NCI-H187 (cell line): ENCODE data around the gene SCN7A.
A peak's percentile ranks its signal among the peaks of the same experiment; 100 is the strongest.

ENCODE experiments used
- DNase-seq, 2 experiments: peaks; one replicate each; lab custom pipeline; 2025; lab: John Stamatoyannopoulos, UW

Gene SCN7A

DNA sequence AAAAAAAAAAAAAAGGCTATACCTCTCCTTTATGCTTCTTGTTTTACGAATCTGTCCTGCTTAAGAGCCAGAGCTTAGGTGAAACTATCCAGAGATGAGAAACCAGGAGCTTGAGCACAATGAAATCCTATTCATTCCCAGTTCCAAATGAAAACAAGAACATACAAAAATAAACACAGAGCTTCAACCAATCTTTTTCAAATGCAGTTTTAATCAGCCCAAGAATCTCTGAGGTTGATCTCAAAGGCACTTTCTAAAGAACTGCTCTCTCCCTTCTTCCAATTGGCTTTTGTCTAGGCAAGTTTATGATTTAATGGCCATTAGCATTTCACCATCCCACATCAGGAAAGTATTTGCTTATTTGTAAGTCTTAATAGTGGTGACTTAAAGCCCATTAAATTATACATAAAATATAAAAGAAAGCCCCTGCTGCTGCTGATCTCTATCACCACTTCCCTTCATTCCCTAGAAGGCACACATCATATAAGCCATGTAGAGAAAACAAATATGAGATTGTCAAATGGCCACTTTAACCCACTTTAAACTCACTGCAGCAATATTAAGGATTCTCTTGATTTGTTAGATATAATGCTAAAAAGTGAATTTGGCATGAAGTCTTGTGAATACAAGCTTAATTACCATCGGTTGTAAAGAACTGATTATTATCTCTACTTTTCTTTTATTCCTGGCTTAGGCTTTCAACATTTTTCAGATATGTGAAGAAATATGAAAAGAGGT lies 89.0 kb downstream of the SCN7A start:
- no peak for DNase-seq

DNA sequence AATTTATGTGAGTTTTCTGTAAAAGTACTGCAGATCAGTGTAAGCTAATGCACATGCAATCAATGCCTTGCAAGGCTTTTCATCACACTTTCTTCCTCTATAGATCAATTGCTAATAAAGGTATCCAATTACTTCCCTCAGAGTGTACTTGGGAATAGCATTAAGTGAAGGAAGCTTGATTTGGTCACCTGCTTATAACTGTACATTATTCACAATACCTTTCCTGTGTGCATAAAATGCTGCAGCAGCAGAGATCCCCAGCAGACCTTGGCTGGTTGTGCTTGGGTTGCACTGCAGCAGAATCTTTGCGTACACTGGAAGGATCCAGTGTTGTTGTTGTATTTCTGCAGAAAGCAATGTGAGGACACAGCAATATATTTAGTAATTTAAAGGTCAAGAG lies 99.8 kb downstream of the SCN7A start:
- DNase-seq: no peak

DNA sequence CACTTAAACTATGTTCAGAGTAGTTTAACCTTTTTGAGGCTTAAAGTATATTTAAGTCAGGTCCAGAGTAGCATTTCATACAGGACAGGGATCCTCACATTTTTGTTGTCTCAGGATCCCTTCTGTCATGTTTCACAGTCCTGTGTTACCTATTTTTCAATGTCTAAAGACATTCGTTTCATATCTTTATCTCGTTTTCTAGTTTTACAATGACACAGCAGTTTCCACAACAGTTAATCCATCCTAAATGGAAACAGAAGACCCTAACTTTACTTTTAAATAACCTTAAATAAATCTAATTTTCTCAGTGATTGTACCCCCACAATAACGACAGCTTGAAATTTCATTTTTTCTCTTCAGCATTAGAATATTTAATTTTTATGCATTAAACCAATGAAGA lies 101.0 kb downstream of the SCN7A start:
- no peak for DNase-seq

DNA sequence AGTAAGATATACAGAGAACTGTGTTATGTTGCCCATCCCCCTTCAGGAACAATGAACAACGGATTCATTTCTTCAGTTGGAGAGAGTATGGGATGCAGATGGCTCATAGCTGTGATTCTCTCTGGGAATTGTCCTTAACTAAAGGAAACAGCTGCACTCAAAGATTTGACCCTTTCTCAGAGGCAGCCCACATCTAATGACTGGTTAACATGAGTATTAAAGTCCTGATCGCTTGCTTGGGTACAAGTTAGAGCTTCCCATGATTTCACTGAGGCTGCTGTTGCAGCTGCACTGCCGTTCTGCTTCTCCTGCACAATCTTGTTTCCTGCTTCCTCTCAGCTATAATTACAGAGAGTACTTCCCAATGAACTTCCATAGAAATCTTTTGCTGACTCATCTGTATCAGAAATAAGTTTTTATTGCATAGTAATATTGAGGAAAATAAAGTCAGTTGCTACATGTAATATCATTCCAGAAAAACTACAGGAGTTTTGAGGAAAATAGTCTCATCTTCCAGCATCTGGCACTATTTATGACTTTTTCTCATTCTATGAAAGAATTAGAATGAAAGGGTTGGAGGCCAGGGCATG lies 105.5 kb downstream of the SCN7A start:
- no peak for DNase-seq

DNA sequence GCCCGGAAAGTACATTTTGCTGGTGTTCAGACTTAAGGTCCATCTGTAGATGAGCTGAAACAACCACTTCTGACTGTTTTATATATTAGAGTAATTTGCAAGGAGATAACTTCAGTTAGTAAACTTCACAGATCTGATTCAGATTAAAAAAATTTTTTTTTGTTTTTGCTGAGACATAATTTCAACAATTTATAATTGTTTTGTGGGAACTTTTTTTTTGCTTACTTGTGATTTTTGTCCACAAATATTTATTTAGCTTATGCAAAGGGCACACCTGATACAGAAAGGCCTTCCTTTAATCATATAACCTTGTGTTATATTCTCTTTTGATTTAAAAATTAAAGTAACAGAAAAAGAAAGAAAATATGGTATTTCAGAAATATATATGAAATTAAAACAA lies 108.7 kb downstream of the SCN7A start:
- no peak for DNase-seq

DNA sequence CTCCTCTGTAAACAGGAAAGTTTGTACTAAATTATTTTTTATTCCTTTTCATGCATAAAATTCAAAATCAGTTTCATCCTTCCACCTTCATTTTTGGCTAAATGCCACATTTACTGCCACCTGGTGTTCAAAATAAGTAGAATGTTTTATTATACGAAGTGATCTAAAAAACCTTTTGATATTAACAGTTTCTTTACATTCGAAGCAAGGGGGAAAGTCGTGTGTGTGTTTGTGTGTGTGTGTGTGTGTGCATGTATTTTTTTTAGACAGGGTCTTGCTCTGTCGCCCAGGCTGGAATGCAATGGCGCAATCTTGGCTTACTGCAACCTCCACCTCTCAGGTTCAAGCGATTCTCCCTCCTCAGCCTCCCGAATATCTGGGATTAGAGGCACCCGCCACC lies 109.3 kb downstream of the SCN7A start:
- no peak for DNase-seq

DNA sequence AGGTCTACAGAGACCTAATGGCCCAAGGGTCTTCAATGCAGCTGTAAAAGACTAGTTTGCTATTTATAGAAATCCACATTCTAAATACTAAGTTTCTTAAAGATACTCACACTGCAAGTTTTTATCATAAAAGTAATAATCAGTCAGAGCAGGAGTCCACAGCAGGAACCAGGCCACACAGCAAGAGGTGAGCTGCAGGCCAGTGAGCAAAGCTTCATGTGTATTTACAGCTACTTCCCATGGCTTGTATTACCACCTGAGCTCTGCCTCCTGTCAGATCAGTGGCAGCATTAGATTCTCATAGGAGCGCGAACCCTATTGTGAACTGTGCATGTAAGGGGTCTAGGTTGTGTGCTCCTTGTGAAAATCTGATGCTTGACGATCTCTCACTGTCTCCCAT lies 111.6 kb downstream of the SCN7A start:
- DNase-seq: no peak

DNA sequence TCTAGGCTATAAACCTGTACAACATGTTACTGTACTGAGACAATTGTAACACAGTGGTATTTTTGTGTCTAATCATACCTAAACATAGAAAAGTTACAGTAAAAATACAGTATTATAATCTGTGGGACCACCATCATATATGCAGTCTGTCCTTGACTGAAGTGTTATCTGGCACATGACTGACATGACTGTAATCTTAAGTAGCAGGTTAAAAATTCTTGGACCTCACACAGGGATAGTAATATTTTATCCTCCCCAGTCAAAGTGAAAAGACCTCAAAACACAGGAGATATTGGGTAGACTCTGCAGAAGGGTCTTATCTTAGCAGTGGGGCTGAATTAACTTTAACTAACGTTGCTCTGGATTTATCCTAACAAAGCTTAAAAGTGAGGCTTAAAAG lies 113.4 kb downstream of the SCN7A start:
- DNase-seq: no peak

DNA sequence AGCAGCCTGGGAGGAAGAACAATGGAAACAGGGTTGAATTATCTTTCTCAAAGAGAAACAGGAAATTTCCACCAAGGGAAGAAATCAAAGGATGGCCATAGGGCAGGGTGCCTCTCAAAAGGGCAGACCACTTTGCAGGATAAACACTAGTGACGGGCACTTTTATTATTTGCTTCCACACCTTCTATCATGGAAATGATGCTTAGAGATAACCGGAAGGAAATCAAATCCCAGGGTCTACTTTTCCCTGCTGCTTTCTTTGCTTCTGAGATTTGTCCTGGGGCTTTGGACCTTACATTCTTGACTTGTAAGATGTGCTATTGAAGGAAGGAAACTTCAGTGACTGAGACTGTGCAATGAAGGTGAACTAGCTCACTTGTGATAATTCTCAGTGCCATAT lies 117.2 kb downstream of the SCN7A start:
- DNase-seq: no peak

DNA sequence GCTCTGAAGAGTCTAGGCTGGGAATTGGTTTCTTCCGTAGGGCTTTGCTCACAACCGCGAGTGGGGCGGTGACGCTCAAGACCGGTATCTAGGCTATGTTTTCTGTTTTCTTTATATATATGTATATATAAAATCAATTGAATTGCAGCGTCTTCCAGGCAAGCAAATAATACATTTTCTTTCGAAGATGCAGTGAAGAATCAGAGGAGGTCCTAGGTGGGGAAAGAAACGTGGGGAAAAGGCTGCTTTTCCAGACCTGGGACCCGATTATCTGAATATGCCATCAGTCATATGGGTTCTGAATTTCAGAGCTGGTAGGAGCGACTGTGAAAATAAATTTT lies 117.6 kb downstream of the SCN7A start:
- no peak for DNase-seq

DNA sequence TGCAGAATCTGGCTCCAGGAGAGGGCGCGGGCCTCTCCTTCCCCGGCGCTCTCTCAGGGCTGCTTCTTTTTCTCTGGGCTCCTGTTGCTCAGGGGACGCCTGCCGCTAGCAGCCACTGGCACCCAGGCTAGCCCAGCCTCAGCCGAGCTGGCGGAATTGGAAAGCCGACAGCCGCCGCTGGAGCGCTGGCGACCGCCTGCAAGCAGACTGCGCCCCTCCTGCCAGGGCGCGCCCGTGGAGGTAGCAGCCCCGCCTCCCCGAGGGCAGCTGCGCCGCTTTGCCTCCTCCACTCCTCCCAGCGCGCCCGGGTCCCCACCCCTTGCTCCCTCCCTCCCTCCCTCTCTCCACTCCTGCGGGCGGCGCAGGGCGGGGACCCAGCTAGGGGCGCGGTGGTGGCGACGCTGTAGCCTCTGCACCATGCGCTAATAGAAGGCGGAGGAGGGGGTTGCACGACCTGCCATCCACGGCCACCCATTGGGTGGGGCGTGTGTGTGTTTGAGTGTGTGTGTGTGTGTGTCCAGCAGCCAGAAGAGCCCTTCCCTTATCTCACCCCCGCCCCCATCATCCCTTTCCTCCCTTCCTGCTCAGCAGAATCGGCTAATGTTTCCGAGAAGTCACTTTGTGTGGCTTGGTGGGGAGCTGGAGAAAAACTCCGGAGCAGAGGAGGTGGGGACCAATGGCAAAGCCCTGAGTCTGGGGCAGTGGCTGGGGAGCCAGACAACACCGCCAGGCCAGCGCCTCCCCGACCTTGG lies 118.1 kb downstream of the SCN7A start, which contains the start of gene SCN9A:
TSS of gene SCN9A (minus strand) at position 209 of the 752 bp plus-strand sequence. CDS start 64,188 bp downstream, outside the sequence.
- DNase-seq: peak; percentile 44 to 62

DNA sequence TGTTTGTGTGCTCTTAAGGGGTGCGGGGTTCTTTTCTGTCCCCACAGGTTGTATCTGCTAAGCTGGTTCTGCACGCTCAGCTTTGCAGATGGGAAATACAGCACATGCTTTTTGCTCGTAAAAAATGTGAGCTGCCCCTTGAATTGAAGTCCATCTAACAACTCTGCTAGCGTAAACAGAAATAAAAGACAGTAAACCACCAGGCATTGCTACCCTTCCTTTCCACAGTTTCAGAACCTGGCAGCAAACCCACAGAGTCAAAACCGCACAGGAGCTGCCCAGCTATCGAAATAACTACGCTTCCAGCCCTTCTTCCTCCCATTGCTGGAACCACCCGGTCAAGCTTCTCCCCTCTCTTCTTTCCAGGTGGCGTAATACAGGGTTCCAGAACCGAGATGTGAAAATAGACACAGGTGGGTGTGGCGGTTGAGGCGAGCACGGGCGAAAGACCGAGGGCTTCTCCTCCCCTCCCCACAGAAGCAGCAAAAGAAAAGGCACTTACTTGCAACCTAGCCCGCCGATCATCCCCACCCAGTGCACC lies 118.8 kb downstream of the SCN7A start:
- DNase-seq: peak in 1 of 2 experiments; percentile 44

DNA sequence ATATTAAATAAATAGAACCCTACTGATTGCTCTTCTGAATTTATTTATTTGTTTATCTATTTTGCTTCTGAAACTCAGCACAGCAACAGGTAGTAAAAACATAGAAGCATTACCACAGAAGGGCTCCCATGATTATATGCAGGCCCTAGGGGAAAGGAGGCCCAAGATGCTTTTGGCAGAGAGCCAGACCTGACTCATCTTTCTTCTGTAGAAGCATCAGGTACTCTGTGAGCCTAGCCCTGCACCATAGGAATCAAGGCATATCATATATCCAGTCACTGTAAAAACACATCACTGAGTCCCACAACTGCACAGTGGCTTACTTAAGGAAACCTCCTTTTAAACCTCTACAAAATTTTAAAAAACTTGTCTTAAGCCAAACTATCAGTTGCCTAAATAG lies 120.1 kb downstream of the SCN7A start:
- DNase-seq: peak; percentile 8 to 41

DNA sequence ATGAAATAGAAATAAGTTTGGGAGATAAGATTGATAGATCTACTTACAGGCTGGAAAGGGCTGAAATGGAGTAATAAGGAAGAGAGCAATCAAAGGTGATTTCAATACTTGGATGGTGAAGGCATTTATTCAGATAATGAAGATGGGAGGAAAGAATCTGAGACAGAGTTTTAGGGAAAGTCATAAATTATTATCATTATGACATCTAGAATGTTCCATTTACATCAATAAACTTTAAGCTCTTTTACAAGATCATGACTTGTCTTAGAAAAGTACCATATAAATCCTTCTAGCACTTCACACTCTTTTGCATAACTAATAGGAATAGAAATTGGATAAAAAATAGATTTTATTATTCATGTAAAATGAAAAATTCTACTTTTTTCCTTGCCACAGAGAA lies 120.5 kb downstream of the SCN7A start:
- no peak for DNase-seq

DNA sequence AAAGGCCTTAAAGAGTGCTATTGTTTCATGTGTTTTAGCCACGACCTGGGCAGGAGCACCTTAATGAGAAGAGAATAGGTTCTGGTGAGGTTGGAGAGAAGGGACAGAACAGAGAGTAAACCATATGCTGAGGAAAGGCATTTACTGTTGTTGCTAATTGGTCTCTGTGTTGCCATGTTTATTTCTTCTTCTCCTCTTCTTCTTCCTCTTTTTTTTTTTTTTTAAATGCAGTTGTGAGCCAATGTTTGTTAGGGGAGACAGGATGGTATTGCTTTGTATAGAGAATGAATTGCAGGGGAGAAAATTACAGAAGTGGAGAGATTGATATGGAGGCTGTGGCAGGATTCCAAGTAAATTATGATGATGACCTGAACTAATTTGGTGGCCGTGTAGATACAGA lies 120.9 kb downstream of the SCN7A start:
- DNase-seq: no peak

DNA sequence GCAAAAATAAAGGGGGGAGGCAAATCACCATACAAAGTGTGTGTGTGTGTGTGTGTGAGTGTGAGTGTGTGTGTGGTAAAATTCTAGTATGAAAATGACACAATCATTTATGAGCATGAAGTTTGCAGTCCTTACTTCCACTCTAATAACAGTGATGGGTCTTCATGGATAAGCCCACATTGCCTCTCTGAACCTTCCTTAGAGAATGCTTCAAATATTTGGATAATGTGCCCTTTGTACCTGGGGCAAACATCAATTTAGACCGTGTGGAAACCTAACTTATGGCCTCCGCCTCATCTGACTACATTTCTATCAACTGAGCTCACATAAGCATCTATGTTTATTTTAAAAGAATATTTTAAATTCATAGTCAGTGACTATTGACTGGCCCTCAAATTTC lies 122.0 kb downstream of the SCN7A start:
- no peak for DNase-seq

DNA sequence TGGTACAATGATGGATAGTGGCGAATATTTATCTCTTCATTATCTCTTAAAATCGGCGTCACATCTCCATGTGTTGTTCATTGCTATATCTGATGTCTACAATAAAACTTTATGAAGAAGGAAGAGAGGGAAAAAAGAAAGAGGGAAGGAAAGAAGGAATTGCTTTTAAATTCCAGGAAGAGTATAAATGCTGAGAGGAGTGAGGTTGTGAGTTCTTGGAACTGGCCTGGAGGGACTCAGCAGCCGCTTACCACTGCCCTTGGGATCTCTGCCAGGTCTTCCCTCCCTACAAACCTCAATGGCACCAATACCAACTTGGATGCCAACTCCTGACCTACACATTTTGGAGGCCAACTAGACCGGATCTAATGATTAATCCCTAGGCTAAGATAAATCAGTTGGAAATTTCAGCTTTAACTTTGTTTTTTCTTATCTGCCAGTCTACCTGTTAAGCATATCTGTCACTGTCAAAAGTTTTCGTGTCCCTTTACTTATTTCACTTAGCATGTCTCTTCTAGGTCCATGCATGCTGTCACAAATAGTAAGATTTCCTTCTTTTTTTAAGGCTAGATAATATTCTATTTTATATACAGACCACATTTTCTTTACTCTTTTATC lies 128.1 kb downstream of the SCN7A start:
- no peak for DNase-seq

DNA sequence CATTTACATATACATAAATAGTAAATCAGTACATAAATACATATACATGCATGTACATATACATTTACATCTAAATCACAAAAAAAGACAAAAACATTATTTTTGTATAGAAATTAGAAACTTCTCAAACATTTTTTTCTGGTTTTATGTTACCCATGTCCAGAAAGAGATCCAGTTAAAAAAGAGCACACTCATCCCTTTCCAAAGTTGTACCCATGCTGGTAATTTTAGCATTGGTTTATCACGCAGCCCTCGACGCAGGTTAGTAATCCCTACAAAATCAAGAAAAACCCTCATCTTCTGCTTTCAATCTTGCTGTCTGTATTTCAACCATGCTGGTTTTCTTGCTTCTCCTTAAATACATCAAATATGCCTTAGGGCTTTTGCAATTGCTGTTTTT lies 128.8 kb downstream of the SCN7A start:
- no peak for DNase-seq

DNA sequence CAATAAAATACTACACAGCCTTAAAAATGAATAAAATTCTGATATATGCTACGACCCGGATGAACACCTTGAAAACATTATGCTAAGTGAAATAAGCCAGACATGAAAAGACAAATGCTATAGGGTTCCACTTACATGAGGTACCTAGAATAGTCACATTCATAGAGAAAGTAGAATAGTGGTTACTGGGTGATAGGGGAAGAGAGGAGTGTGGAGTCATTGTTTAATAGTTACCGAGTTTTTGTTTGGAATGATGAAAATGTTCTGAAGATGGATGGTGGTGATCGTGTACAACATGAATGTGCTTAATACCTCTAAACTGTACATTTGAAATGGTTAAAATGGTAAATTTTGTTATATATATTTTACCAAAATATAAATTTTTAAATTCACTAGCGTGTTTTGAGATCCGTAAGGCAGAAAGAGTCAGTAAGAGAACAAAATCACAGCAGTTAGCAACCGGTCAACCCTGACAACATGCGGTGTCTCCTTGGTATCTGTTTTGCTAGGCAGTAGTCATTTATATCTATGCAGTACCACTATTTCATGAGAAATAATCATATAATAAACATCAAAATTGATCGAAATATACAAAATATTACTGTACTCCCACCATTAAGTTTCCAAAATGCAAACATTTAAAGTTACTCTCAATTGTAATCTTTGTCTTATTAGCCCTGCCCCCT lies 129.4 kb downstream of the SCN7A start:
- DNase-seq: no peak

DNA sequence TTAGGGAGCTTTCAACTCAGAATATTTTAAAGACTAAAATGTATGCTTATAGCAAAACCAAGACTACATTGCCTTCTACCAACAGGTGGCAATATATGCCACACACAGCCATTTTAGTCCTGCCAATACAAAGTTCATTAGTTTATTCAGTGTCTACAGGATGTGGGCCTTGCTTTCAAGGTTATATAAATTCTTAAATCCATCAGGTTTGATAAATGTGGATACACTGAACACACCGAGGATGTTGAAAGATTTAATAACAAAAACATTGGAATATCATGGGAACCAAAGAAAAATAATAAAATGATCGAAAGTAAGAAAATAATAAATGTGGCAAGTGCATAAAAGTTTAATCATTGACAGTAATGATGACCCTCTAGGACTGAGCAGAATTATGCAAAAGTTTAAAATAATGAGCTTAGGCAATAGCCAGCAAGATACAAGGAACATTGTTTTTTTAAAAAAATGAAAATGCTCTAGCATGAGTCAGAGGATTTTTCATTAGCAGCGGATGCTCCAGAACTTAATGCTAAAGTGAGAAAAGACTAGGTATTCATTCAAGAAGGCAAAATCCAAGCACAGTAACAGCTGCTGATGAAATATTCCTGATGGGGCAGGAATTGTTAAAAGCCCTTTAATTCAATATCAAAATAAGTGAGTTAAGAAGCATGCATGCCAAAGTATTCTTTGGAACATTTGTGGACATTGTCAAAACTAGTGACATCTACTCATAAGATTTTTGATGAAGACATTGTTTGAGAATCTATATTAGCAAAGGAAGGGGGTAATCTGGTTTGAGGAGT lies 132.5 kb downstream of the SCN7A start:
- DNase-seq: no peak

DNA sequence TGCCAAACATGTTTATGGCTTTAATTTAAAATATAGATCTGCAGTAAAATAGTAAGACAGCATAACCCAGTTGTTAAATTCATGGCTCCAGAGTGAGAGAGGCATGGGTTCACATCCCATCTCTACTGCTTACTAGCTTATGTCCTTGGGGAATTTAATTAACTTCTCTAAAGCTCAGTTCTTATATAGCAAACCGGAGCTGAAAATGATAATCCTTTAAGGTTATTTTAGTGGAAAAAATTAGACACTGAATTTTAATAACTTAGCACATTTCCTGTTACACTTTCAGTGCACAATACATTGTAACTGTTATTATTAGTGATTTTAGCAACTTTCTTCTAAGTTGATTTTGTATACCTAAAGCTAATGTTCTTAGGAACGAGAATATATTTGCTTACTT lies 133.1 kb downstream of the SCN7A start:
- no peak for DNase-seq
